Activated CD4-positive, alpha-beta T cell treated with anti-CD3 and anti-CD28 coated beads, Interleukin-2, amount 10 ng/mL, durations not matched to agents 24 days and 14 days (primary cell): Measurements from ENCODE around the gene PKHD1. TPM values are rescaled to one million over a fixed set of nuclear protein-coding genes. Genes with fewer than 3 reads are reported as not detected.
"Not testable (repeated sequence)": the region's sequence is repeated elsewhere in the genome, so short reads cannot be mapped to it uniquely, and the experiment has no call there.

Experiments
- DNase-seq: peaks from one replicate; pipeline ENCODE4 v3.0.0; 2022
- H3K27ac Mint-ChIP-seq: one replicate; pipeline ENCODE4 v1.8.0; 2022; ENCODE audit warnings: mild to moderate bottlenecking, mixed read lengths
- H3K27me3 Mint-ChIP-seq: one replicate; pipeline ENCODE4 v1.8.0; 2022; ENCODE audit warnings: mixed read lengths
- H3K36me3 Mint-ChIP-seq: one replicate; pipeline ENCODE4 v1.8.0; 2022; ENCODE audit warnings: low read depth, mild to moderate bottlenecking, mixed read lengths
- H3K4me1 Mint-ChIP-seq: one replicate; pipeline ENCODE4 v1.8.0; 2021; ENCODE audit warnings: mixed read lengths
- H3K4me3 Mint-ChIP-seq: one replicate; pipeline ENCODE4 v1.8.0; 2022; ENCODE audit warnings: mild to moderate bottlenecking, moderate library complexity, mixed read lengths
- H3K9me3 Mint-ChIP-seq: one replicate; pipeline ENCODE4 v1.8.0; 2021; ENCODE audit warnings: mixed read lengths
- intact Hi-C: fragments of 100-400 bp; cut with micrococcal nuclease; formaldehyde crosslinking; loops from one replicate; pipeline ENCODE4 v1.15.1; 2023
- total RNA-seq: library from RNA; stranded (reverse); gene quantifications from 2 replicates; pipeline ENCODE4 v1.2.3, GENCODE V29; 2022

Gene PKHD1
- total RNA-seq, 1 donor from 2014 or later: not detected

- Mint-ChIP-seq H3K36me3 (no peaks in the 10 kb centered on the region), H3K27me3 (no peaks in the 10 kb centered on the region), H3K9me3 (no peaks in the 10 kb centered on the region), H3K27ac (no peak overlapping the region), H3K4me1 (no peaks in the 10 kb centered on the region), H3K4me3 (no peak overlapping the region)
- intact Hi-C loops: no loop called here
- no peak for DNase-seq
Observed at GRCh38 chr6:51983564-51983963, 103.8 kb downstream of the PKHD1 start.

DNA sequence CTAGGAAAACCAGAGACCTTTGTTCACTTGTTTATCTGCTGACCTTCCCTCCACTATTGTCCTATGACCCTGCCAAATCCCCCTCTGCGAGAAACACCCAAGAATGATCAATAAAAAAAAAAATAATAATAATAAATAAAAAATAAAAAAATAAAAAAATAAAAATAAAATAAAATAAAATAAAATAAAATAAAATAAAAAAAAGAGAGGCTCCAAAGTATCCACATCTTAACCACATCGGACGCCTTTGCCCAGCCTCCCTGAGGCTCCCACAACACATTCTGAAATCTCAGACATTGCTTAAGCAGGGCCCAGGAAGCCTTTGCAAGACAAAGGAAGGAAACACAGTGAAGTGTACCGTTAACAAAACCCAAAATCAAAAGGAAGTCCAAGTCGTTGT, 104.7 kb downstream of the PKHD1 start:
- DNase-seq, H3K4me3 Mint-ChIP-seq, H3K9me3 Mint-ChIP-seq, H3K36me3 Mint-ChIP-seq, intact Hi-C loops, H3K27ac Mint-ChIP-seq, H3K4me1 Mint-ChIP-seq, H3K27me3 Mint-ChIP-seq: not testable (repeated sequence)

DNA sequence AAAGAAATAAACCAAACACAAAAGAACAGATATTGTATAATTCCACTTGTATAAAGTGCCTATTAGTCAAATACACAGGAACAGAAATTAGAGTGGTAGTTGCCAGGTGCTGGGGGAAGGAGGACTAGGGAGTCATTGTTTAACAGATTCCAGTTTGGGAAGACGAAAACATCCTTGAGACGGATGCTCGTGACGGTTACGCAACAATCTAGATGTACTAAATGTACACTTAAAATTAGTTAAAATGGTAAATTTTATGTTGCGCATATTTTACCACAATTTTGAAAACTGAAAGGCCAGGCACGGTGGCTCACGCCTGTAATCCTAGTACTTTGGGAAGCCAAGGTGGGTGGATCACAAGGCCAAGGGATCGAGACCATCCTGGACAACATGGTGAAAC, 111.0 kb downstream of the PKHD1 start:
- intact Hi-C loops: no loop called here
- Mint-ChIP-seq H3K36me3 (no peaks in the 10 kb centered on the region), H3K27ac (no peak overlapping the region), H3K4me1 (no peaks in the 10 kb centered on the region), H3K4me3 (no peak overlapping the region), H3K9me3 (no peaks in the 10 kb centered on the region), H3K27me3 (peaks cover under 1% of the 10 kb centered on the region)
- DNase-seq: no peak

GRCh38 chr6:51972659-51973058, 114.8 kb downstream of the PKHD1 start:
- DNase-seq: no peak
- Mint-ChIP-seq H3K36me3 (no peaks in the 10 kb centered on the region), H3K27me3 (peaks cover 1% of the 10 kb centered on the region), H3K4me1 (no peaks in the 10 kb centered on the region), H3K27ac (no peak overlapping the region), H3K4me3 (no peak overlapping the region), H3K9me3 (no peaks in the 10 kb centered on the region)
- intact Hi-C loops: no loop called here

DNA sequence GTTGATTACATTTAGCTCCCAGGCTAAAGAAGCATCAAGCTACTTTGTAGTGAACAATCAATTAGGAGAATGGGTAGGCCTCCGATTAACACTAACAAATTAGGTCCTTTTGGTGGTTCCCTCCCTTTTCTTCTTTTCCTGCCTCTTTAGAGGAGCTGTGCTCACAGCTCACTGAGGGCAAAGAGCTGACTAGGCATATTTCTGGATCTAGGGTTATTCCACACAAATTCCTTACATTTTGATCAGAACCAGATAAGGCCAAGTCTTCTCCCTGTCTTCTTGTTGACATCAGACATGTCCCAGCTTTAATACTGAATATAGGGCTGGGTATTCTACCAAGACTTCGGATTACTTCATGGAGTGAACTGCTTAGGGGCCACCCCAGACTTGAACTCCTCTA, 119.1 kb downstream of the PKHD1 start:
- peaks cover 3% of the 10 kb centered on the region for H3K27me3 Mint-ChIP-seq
- no peak overlapping the region for H3K27ac Mint-ChIP-seq
- H3K9me3 Mint-ChIP-seq: no peaks in the 10 kb centered on the region
- intact Hi-C loops: no loop called here
- H3K36me3 Mint-ChIP-seq: no peaks in the 10 kb centered on the region
- no peak overlapping the region for H3K4me3 Mint-ChIP-seq
- DNase-seq: no peak
- H3K4me1 Mint-ChIP-seq: no peaks in the 10 kb centered on the region

- Mint-ChIP-seq H3K9me3 (no peaks in the 10 kb centered on the region), H3K27ac (no peak overlapping the region), H3K4me3 (no peak overlapping the region), H3K36me3 (no peaks in the 10 kb centered on the region), H3K4me1 (no peaks in the 10 kb centered on the region), H3K27me3 (peaks cover 3% of the 10 kb centered on the region)
- intact Hi-C loops: no loop called here
- DNase-seq: no peak
Observed at GRCh38 chr6:51965222-51965801, 122.1 kb downstream of the PKHD1 start.

DNA sequence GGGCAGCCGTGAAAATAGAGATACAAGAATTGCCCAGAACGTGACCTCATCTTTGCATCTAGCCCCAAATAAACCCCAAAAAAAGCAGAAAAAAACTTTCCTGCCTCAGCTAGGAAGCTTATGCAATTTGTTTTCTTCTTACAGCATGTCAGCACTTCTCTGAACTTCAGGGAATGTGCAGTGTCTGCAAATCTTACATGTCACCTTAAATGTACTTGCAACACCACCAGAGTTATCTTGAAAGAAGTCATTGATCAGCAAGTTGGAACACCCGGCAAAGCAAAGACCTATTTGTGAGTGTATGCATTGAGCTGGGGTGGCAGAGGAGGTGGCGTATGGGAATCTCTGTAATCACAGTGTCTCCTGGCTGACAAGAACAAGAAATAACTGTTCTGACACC, 123.4 kb downstream of the PKHD1 start:
- Mint-ChIP-seq H3K4me1 (peaks cover 1% of the 10 kb centered on the region), H3K9me3 (no peaks in the 10 kb centered on the region), H3K27me3 (peaks cover 5% of the 10 kb centered on the region), H3K36me3 (no peaks in the 10 kb centered on the region), H3K4me3 (no peak overlapping the region), H3K27ac (no peak overlapping the region)
- intact Hi-C loops: no loop called here
- no peak for DNase-seq

DNA sequence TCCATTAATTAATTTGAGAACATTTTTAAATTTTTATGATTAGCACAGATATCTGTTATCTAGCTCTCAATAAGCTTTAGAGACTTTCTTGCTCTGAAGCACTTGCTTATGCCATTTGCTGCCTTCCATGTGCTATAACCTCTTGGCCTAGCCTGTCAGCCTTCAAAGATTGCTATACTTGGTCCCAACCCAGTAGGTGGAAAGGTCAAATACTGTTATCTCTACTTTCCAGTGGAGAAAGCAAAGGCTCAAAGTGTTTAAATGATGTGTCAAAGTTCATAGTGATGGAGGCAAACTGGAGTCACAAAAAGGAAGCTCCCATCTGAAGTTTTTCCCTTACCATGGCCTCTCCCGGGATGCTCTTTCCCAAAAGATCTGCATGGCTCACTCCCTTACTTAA, 125.1 kb downstream of the PKHD1 start:
- Mint-ChIP-seq H3K36me3 (no peaks in the 10 kb centered on the region), H3K4me1 (peaks cover 1% of the 10 kb centered on the region), H3K27me3 (peaks cover 5% of the 10 kb centered on the region), H3K9me3 (no peaks in the 10 kb centered on the region), H3K27ac (no peak overlapping the region), H3K4me3 (no peak overlapping the region)
- DNase-seq: no peak
- intact Hi-C loops: no loop called here

DNA sequence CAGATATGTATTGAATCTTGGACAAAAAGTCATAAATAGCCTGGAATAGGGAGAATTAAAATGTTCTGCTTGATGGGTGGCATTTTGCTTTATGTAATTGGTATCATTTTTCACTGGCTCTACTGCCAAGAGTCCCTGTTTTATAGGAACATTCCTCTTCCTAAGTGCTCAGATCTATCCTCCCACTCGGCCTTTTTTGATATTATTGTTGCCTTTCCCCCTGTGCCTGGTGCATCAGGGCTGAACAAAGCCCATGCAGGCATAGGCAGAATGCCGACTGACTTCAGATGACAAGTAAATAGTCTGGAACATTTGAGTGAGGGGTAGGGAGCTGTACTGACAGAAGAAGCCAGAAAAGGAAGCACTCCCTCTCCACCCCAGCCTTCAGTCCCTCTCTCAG, 127.0 kb downstream of the PKHD1 start:
- no peaks in the 10 kb centered on the region for H3K36me3 Mint-ChIP-seq
- no peak overlapping the region for H3K27ac Mint-ChIP-seq
- peaks cover 1% of the 10 kb centered on the region for H3K4me1 Mint-ChIP-seq
- intact Hi-C loops: no loop called here
- peaks cover 3% of the 10 kb centered on the region for H3K27me3 Mint-ChIP-seq
- H3K4me3 Mint-ChIP-seq: no peak overlapping the region
- H3K9me3 Mint-ChIP-seq: no peaks in the 10 kb centered on the region
- no peak for DNase-seq

- no peaks in the 10 kb centered on the region for H3K9me3 Mint-ChIP-seq
- peaks cover 3% of the 10 kb centered on the region for H3K27me3 Mint-ChIP-seq
- H3K4me3 Mint-ChIP-seq: no peak overlapping the region
- peak; percentile 81 for DNase-seq
- no peaks in the 10 kb centered on the region for H3K36me3 Mint-ChIP-seq
- H3K4me1 Mint-ChIP-seq: peaks cover 1% of the 10 kb centered on the region
- intact Hi-C loops: loop anchor here (2.0 to 10.0 kb wide), 2 partner anchors 105 to 1143 kb away; no protein-coding TSS in a partner anchor
- H3K27ac Mint-ChIP-seq: no peak overlapping the region
Observed at GRCh38 chr6:51959744-51960383, 127.5 kb downstream of the PKHD1 start.

DNA sequence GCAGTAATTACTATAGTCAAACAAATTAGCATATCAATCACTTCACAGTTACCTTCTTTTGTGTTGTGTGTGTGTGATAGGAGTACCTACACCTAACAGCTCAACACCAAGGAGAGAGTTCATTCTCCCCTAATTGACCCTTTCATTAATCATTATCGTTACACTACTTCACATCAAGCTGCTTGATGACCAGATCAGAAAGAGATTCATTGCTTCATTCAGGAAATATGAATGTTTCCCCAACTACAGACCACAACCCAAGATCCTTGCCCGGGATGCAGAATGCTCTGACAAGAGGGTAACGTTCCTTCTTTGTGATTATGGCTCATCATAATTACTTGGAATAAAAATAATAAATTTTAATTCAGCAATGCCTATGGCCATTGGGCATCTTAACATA, 132.7 kb downstream of the PKHD1 start:
- Mint-ChIP-seq H3K27ac (no peak overlapping the region), H3K27me3 (no peaks in the 10 kb centered on the region), H3K4me1 (no peaks in the 10 kb centered on the region), H3K9me3 (no peaks in the 10 kb centered on the region), H3K4me3 (no peak overlapping the region), H3K36me3 (no peaks in the 10 kb centered on the region)
- intact Hi-C loops: loop anchor here (10.0 kb wide), 1 partner anchor 100 kb away; no protein-coding TSS in a partner anchor
- DNase-seq: no peak

GRCh38 chr6:51953246-51953645, 134.2 kb downstream of the PKHD1 start:
- H3K27ac Mint-ChIP-seq: no peak overlapping the region
- H3K4me1 Mint-ChIP-seq: no peaks in the 10 kb centered on the region
- no peak for DNase-seq
- H3K4me3 Mint-ChIP-seq: no peak overlapping the region
- H3K9me3 Mint-ChIP-seq: no peaks in the 10 kb centered on the region
- H3K27me3 Mint-ChIP-seq: no peaks in the 10 kb centered on the region
- intact Hi-C loops: loop anchor here (10.0 kb wide), 1 partner anchor 98 kb away; no protein-coding TSS in a partner anchor
- no peaks in the 10 kb centered on the region for H3K36me3 Mint-ChIP-seq

- H3K9me3 Mint-ChIP-seq: no peaks in the 10 kb centered on the region
- no peak for DNase-seq
- no peak overlapping the region for H3K4me3 Mint-ChIP-seq
- H3K27ac Mint-ChIP-seq: no peak overlapping the region
- no peaks in the 10 kb centered on the region for H3K4me1 Mint-ChIP-seq
- intact Hi-C loops: loop anchor here (10.0 kb wide), 1 partner anchor 97 kb away; no protein-coding TSS in a partner anchor
- H3K36me3 Mint-ChIP-seq: no peaks in the 10 kb centered on the region
- no peaks in the 10 kb centered on the region for H3K27me3 Mint-ChIP-seq
Observed at GRCh38 chr6:51951924-51952323, 135.5 kb downstream of the PKHD1 start.

DNA sequence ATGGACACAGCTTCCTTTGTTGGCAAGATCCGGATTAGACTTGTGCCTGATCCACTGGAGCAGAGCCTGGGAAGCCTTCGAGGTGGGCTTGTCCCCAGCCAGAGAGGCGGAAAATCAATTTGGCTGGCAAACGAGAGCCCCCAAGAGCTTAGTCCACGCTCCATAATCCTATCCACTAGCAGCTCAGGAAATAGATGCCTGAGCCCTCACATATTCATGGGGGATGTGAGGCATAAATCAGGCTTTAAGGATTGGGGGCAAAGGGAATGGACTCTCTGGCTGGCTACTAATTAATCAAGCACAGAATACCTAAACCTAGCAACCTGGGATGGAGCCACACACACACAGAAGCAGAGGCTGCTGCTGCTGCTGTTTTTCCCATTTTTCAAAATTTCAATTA, 137.9 kb downstream of the PKHD1 start:
- no peaks in the 10 kb centered on the region for H3K36me3 Mint-ChIP-seq
- no peak for DNase-seq
- no peak overlapping the region for H3K4me3 Mint-ChIP-seq
- no peaks in the 10 kb centered on the region for H3K4me1 Mint-ChIP-seq
- no peaks in the 10 kb centered on the region for H3K27me3 Mint-ChIP-seq
- intact Hi-C loops: no loop called here
- H3K27ac Mint-ChIP-seq: no peak overlapping the region
- no peaks in the 10 kb centered on the region for H3K9me3 Mint-ChIP-seq

- H3K4me3 Mint-ChIP-seq, intact Hi-C loops, H3K36me3 Mint-ChIP-seq, H3K27ac Mint-ChIP-seq, H3K27me3 Mint-ChIP-seq, H3K9me3 Mint-ChIP-seq, H3K4me1 Mint-ChIP-seq, DNase-seq: not testable (repeated sequence)
Observed at GRCh38 chr6:51939695-51940094, 147.7 kb downstream of the PKHD1 start.
